MCF 10A (cell line): ENCODE measurements around the gene ASPN. TPM values are rescaled to one million over a fixed set of nuclear protein-coding genes. Genes with fewer than 3 reads are reported as not detected.

ENCODE experiments used
- BruUV-seq: library from RNA; stranded (reverse); fragments of 400-500 nt; replicated peaks from 2 replicates; lab custom pipeline; 2021; lab: Mats Ljungman, UMichigan
- CTCF ChIA-PET: fragments of 300-600 bp; sonication (Branson Sonifier 250); formaldehyde crosslinking; extraction: SDS; loops from one replicate; lab custom pipeline; 2021; ENCODE audit warnings: antibody characterized with exemption, inconsistent platforms; lab: Yijun Ruan, JAX
- POLR2A ChIA-PET: fragments of 300-600, 350-650 bp; sonication (Branson Sonifier 250); formaldehyde crosslinking; extraction: SDS; loops from one replicate; lab custom pipeline; 2020; ENCODE audit warnings: antibody characterized with exemption, inconsistent platforms; lab: Yijun Ruan, JAX
- DNase-seq: peaks from one replicate; pipeline ENCODE4 v3.0.0-alpha.2; 2018; ENCODE audit not compliant: unreplicated experiment
- H3K27ac Mint-ChIP-seq: one replicate; pipeline ENCODE4 v1.8.0; 2022; ENCODE audit warnings: mild to moderate bottlenecking, low read depth, mixed read lengths; ENCODE audit not compliant: unreplicated experiment
- H3K27me3 Mint-ChIP-seq: one replicate; pipeline ENCODE4 v1.8.0; 2022; ENCODE audit warnings: mixed read lengths; ENCODE audit not compliant: insufficient read depth, unreplicated experiment
- H3K36me3 Mint-ChIP-seq: one replicate; pipeline ENCODE4 v1.8.0; 2022; ENCODE audit warnings: mild to moderate bottlenecking, moderate library complexity, mixed read lengths; ENCODE audit not compliant: insufficient read depth, unreplicated experiment
- H3K4me1 Mint-ChIP-seq: one replicate; pipeline ENCODE4 v1.8.0; 2022; ENCODE audit warnings: mixed read lengths; ENCODE audit not compliant: insufficient read depth, unreplicated experiment
- H3K4me3 Mint-ChIP-seq: one replicate; pipeline ENCODE4 v1.8.0; 2022; ENCODE audit warnings: mild to moderate bottlenecking, moderate library complexity, mixed read lengths; ENCODE audit not compliant: unreplicated experiment
- H3K9me3 Mint-ChIP-seq: one replicate; pipeline ENCODE4 v1.8.0; 2022; ENCODE audit warnings: mixed read lengths; ENCODE audit not compliant: unreplicated experiment
- intact Hi-C: fragments of 100-400 bp; cut with micrococcal nuclease; formaldehyde crosslinking; loops from 2 replicates; pipeline ENCODE4 v1.14.1; 2022
- total RNA-seq: library from RNA; stranded (reverse); gene quantifications from 2 replicates; pipeline ENCODE4 v1.2.3, GENCODE V29; 2022
- TF ChIP-seq, protein P1 (sequence below): fragments of 200-600 bp; IDR thresholded peaks from one replicate; pipeline ENCODE4 v1.8.0; 2022; ENCODE audit warnings: antibody characterized with exemption, mild to moderate bottlenecking; ENCODE audit not compliant: unreplicated experiment

ASPN gene
- total RNA-seq, 1 experiment from 2014 or later, result 0.12 TPM

DNA sequence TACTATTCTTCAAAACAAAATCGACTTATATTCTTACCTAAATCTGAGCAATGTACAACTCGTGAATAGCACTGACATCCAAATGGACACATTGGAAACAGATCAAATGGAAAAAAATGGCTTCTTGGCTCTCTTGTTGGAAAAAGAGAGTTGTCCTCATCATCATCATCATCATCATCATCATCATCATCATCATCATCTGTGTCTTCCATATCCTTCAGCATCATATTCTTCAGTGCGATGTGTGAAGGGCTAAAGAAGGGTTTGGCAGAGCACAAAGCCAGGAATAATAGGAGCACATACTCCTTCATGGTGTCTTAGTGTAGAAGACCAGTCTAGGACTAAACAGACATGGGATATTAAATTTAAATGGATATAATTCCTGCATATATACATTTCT is 7.7 kb downstream of the ASPN start:
- H3K4me1 Mint-ChIP-seq, result no peaks in the 10 kb centered on the region
- no peaks in the 10 kb centered on the region for H3K9me3 Mint-ChIP-seq
- intact Hi-C loops, result no loop called here
- TF ChIP-seq, protein P1, sequence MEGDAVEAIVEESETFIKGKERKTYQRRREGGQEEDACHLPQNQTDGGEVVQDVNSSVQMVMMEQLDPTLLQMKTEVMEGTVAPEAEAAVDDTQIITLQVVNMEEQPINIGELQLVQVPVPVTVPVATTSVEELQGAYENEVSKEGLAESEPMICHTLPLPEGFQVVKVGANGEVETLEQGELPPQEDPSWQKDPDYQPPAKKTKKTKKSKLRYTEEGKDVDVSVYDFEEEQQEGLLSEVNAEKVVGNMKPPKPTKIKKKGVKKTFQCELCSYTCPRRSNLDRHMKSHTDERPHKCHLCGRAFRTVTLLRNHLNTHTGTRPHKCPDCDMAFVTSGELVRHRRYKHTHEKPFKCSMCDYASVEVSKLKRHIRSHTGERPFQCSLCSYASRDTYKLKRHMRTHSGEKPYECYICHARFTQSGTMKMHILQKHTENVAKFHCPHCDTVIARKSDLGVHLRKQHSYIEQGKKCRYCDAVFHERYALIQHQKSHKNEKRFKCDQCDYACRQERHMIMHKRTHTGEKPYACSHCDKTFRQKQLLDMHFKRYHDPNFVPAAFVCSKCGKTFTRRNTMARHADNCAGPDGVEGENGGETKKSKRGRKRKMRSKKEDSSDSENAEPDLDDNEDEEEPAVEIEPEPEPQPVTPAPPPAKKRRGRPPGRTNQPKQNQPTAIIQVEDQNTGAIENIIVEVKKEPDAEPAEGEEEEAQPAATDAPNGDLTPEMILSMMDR, result no peak
- no peak for DNase-seq
- no peaks in the 10 kb centered on the region for H3K27me3 Mint-ChIP-seq
- H3K27ac Mint-ChIP-seq, result no peak overlapping the region
- no TSS peak for BruUV-seq
- H3K4me3 Mint-ChIP-seq, result no peak overlapping the region
- POLR2A ChIA-PET, result no interaction called here
- H3K36me3 Mint-ChIP-seq, result no peaks in the 10 kb centered on the region
- CTCF ChIA-PET, result no interaction called here

DNA sequence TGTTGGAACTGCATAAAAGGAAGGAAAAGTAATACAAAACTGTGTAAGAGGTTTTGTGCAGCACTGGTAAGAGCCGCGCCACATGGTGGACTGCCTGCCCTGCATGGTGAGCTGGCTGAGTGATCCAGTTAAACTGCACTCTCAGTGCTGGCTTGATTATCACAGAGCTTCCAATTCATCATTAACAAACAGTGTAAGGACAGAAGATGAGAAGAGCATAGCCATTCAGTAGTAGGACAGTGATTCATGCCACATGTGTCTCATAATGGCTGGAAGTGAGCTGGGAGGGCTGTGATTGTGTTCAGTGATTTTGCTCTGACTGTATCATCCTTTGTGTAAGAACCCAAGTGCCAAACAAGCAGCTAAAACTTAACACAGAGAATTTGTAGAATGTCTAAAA is 14.1 kb downstream of the ASPN start:
- ChIA-PET CTCF (interaction anchor here (0.6 to 1.1 kb wide), 2 partner anchors 33 to 40 kb away, joined by 3 read pairs; no protein-coding TSS in a partner anchor), POLR2A (interaction anchor here (1.4 to 2.3 kb wide), 4 partner anchors 13 to 83 kb away, joined by 3 to 11 read pairs (median 8); no protein-coding TSS in a partner anchor)
- no peak for DNase-seq
- TF ChIP-seq, protein P1, result no peak
- intact Hi-C loops, result no loop called here
- H3K4me1 Mint-ChIP-seq, result peaks cover 18% of the 10 kb centered on the region
- H3K27ac Mint-ChIP-seq, result no peak overlapping the region
- no peak overlapping the region for H3K4me3 Mint-ChIP-seq
- H3K9me3 Mint-ChIP-seq, result no peaks in the 10 kb centered on the region
- no peaks in the 10 kb centered on the region for H3K27me3 Mint-ChIP-seq
- no TSS peak for BruUV-seq
- H3K36me3 Mint-ChIP-seq, result no peaks in the 10 kb centered on the region

DNA sequence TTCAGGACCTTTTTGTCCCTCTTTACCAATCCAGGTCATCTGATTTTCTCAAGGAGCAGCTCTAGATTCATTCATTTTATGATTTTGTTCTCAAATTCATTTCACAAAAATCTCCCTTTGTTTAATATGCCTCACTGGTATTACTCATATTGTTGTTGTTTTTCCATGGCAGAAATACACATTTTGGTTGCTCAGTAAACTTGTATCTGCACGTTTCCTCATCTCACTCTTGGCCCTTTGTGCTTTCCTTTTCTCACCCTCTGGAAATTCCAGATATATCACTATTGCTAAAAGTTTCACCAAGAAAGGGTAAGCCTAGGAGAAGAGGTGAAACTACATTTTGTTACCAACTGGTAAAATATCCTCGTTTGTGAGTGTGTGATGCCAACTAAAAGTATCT is 14.8 kb downstream of the ASPN start:
- H3K36me3 Mint-ChIP-seq, result no peaks in the 10 kb centered on the region
- ChIA-PET CTCF (interaction anchor here (1.0 to 1.1 kb wide), 2 partner anchors 12 to 33 kb away, joined by 3 read pairs; no protein-coding TSS in a partner anchor), POLR2A (interaction anchor here (1.3 to 2.3 kb wide), 3 partner anchors 34 to 82 kb away, joined by 5 to 10 read pairs (median 5); no protein-coding TSS in a partner anchor)
- peaks cover 18% of the 10 kb centered on the region for H3K4me1 Mint-ChIP-seq
- DNase-seq, result no peak
- intact Hi-C loops, result no loop called here
- H3K27me3 Mint-ChIP-seq, result no peaks in the 10 kb centered on the region
- no peak overlapping the region for H3K27ac Mint-ChIP-seq
- TF ChIP-seq, protein P1, result no peak
- no peak overlapping the region for H3K4me3 Mint-ChIP-seq
- H3K9me3 Mint-ChIP-seq, result no peaks in the 10 kb centered on the region
- BruUV-seq, result no TSS peak

DNA sequence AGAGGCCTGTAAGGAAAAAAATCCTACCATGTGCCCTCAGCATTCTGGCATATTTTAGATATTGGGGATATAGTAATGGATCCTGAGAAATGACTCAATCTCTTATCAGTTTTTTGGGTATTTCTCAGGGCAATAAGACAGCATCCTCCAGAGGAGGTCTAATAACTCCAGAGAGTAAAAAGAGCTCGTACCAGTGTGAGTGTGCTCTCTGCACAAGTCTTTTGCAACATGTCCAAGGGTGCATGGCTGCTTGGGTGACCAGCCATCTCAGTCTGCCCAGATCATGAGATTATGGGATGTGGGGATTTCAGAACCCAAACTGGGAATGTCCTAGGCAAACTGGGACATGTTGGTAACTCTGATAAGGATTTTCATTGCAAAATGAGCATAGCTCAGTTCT is 15.3 kb downstream of the ASPN start:
- TF ChIP-seq, protein P1, result no peak
- ChIA-PET POLR2A (interaction anchor here (1.0 to 2.3 kb wide), 4 partner anchors 14 to 82 kb away, joined by 4 to 10 read pairs (median 5); partner anchors contain the start of gene ASPN), CTCF (interaction anchor here (1.0 to 1.2 kb wide), 2 partner anchors 12 to 35 kb away, joined by 3 read pairs; no protein-coding TSS in a partner anchor)
- H3K27me3 Mint-ChIP-seq, result no peaks in the 10 kb centered on the region
- no peak overlapping the region for H3K27ac Mint-ChIP-seq
- BruUV-seq, result no TSS peak
- H3K4me3 Mint-ChIP-seq, result no peak overlapping the region
- H3K36me3 Mint-ChIP-seq, result no peaks in the 10 kb centered on the region
- intact Hi-C loops, result no loop called here
- peaks cover 18% of the 10 kb centered on the region for H3K4me1 Mint-ChIP-seq
- no peaks in the 10 kb centered on the region for H3K9me3 Mint-ChIP-seq
- DNase-seq, result no peak
